GM18520 (cell line): ENCODE measurements around the gene ACOT9.
A peak's percentile ranks its signal among the peaks of the same experiment; 100 is the strongest.
"Not testable (repeated sequence)": the region's sequence is repeated elsewhere in the genome, so short reads cannot be mapped to it uniquely, and the experiment has no call there.

Source experiments
- ATAC-seq: cut with Tn5 transposase; IDR thresholded peaks from one replicate; pipeline ENCODE4 v1.9.1; 2021; ENCODE audit not compliant: unreplicated experiment

The ACOT9 gene

DNA sequence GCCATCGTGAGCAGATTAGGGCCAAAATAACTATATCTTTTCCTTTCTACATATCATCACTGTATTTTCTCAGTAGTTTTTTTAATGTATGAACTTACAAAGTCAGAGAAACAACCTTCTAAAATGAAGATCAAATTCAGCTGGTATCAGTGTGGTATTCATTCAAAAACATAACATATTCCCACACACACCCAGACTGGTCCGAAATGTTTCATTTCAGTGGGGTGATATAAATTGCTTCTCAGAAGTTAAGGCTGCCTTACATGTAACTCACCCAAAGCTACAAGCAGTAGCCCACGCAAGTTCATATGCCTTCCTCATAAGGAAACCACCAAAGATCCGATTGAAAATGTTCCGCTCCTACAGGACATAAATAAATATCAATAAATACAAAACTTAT lies 37.8 kb downstream of the ACOT9 start:
- no peak for ATAC-seq

- ATAC-seq = no peak
Measured at GRCh38 chrX:23704673-23705206, 38.3 kb downstream of the ACOT9 start.

- no peak for ATAC-seq
Measured at GRCh38 chrX:23699636-23700194, 43.4 kb downstream of the ACOT9 start.

DNA sequence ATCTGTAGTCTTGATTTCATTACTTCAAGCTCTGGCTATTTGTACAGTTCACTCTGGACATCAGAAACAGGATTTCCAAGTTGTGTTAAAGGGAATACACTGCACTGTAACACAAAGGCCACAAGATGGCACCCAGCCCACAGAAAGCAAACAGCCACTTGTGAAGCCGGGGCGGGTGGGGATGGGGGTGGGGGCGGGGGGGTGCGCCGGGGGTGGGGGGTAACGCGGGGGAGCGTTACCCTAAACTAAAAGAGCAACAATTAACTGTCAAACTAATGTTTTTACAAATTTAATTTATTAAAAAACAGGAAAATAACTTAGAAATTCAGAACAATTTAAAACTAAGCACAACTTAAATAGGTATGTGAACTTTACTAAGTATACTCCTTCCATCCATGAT lies 48.5 kb downstream of the ACOT9 start:
- ATAC-seq = no peak

DNA sequence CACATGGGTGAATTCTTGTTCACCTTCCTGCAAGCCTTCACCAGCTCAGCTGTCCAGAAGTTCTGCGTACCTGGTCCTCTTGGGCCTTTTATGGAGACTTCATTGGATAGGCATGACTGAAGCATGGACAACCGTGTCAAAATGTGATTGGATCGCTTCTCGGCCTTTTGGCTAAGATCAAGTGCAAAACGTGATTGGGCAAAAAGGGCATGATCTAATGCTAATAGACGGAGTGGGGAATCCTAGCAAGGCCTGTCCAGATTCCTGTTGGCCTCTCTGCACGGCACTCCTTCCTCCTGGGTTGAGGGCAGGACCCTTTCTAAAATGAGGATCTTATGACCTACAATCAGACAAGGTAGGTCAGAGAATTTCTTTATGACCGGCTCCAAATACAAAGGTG lies 50.9 kb downstream of the ACOT9 start:
- ATAC-seq = no peak

GRCh38 chrX:23676486-23676885 lies 66.6 kb downstream of the ACOT9 start:
- ATAC-seq = not testable (repeated sequence)

GRCh38 chrX:23673108-23673507 lies 70.0 kb downstream of the ACOT9 start:
- ATAC-seq = no peak

DNA sequence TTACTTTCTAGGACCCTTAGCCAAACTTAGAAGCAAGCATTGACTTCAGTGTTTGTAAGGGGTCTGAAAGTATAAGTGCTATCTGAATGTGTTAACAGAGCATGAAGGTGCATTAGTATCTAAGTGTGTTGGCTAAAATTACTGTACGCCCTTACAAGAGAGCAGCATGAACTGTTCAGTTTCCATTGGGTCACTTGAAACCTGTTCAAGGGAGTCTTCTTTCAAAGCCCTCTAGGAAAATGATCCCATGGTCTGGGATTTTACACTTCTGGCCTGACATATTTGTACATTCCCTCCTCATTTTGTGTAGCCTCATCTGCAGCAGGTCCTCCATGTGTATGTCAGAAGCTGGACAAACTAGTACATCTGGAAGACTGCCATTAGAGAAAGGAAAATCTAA lies 72.5 kb downstream of the ACOT9 start:
- ATAC-seq = no peak

DNA sequence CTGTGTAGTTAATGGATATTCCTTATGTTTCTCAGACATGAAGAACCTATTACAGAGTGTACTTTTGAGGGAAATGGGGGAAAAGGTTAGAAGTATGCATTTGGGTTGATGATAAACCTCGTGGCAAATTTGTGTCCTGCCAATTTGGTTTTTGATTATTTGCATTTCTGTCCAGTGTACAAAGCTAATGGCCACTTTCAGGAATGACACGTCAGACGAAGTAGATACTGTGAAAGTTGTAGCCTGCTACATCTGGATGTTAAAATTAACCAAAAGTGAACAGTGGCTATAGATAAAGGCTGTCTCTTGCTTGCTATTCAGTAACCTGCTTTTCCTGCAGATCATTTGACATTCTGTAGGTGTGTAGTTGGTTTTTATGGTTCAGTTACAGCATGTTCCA lies 74.7 kb downstream of the ACOT9 start:
- peak; percentile 37 for ATAC-seq

- ATAC-seq = peak; percentile 47
Measured at GRCh38 chrX:23667239-23668177, 75.6 kb downstream of the ACOT9 start, which contains the start of gene PRDX4. PRDX4 (plus strand) TSS chrX:23667493; CDS start chrX:23667571, 78 bp downstream.

DNA sequence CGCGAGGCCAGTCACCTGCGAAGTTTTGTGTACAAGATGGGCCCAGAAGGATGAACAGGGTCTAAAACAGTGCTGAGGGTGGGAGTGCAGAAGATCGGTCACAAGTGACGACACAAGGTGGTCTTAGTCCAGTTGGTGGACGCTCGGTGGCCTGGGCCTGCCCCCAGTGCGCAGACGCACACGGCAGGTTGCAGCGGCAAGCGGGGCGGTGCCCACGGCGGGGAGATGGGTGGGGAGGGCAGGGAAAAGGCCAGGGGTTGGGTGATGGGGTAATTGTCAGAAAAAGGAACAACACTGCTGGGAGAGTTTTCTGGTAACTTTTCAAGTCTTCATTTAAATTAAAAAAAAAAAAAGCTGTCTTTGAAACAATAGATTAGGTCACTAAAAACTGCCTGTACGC lies 76.8 kb downstream of the ACOT9 start:
- no peak for ATAC-seq

DNA sequence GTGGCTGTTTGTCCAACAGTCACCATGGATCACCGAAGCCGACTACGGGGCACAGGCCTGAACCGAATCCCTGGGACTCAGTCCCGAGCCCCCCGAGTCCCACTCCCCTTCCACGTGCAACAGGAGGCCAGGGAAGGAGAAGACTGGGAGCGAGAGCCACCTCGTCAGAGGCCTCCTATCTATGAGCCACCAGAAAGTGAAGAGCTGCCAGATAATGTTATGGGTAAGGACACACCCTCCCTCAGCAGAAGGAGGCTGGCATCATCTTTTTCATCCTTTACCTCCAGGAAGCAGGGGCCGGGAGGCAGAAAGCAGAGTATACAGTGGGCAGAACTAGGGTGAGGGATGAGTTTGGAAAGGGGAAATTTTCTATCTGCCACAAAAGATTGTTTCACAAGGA lies 78.6 kb downstream of the ACOT9 start:
- ATAC-seq = no peak

GRCh38 chrX:23662853-23663252 lies 80.2 kb downstream of the ACOT9 start:
- ATAC-seq = peak; percentile 54

- no peak for ATAC-seq
Measured at GRCh38 chrX:23662187-23662586, 80.9 kb downstream of the ACOT9 start.

DNA sequence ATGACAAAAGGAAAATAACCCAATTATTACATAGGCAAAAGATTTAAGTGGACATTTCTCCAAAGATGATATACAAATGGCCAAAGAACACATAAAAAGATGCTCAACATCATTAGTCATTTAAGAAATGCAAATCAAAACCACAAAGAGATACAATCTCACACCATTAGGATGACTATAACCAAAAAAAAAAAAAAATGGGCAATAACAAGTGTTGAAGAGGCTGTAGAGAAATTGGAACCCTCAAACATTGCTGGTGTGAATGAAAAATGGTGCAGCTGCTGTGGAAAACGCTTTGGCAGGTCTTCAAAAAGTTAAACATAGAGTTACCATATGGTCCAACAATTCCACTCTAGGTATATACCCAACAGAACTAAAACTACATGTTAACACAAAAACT lies 81.4 kb downstream of the ACOT9 start:
- ATAC-seq = no peak

- ATAC-seq = no peak
Measured at GRCh38 chrX:23660766-23661132, 82.3 kb downstream of the ACOT9 start.

DNA sequence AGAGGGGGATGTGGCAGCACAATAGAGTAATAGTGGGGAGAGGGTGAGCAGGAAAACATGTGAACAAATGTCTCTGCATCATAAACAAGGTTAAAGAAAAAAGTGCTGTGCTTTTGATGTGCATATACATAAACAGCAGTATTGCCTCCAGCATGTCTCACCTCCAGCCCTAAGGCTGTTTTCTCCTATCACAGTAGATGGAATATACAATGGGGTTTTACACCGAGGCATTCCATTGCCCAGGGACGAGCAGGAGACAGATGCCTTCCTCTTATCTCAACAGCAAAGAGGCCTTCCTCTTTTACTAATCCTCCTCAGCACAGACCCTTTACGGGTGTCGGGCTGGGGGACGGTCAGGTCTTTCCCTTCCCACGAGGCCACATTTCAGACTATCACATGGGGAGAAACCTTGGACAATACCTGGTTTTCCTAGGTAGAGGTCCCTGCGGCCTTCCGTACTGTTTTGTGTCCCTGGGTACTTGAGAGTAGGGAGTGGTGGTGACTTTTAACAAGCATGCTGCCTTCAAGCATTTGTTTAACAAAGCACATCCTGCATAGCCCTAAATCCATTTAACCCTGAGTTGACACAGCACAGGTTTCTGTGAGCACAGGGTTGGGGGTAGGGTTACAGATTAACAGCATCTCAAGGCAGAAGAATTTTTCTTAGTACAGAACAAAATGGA lies 82.9 kb downstream of the ACOT9 start:
- not testable (repeated sequence) for ATAC-seq

DNA sequence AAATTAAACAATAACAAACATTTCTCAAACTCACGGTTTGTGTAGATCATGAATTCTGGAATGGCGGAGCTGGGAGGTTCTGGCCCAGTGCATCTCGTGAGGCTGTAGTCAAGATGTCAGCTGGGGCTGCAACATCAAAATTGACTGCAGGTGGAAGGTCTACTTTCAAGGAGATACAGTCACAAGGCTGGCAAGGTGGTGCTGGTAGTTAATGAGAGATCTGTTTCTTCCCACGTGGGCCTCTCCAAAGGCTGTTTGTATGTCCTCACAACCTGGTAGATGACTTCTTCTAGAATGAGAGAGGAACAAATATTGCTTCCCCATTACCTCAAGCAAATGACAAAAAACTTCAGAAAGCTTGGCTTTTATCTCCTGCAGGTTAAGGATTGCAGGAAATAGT lies 83.7 kb downstream of the ACOT9 start:
- no peak for ATAC-seq

GRCh38 chrX:23656684-23657083 lies 86.4 kb downstream of the ACOT9 start:
- no peak for ATAC-seq

- no peak for ATAC-seq
Measured at GRCh38 chrX:23656091-23656490, 87.0 kb downstream of the ACOT9 start.
